HepG2 (cell line): ENCODE results near the gene DHX58. TPM values are rescaled to one million over a fixed set of nuclear protein-coding genes. Genes with fewer than 3 reads are reported as not detected.

Experiments
- AHDC1 ChIP-seq: sonication (generic); formaldehyde crosslinking; IDR thresholded peaks from 2 replicates; pipeline ENCODE4 v1.5.1; 2020; ENCODE audit warnings: mild to moderate bottlenecking, missing genetic modification reagents, borderline replicate concordance
- ARNTL ChIP-seq: sonication (generic); formaldehyde crosslinking; IDR thresholded peaks from 2 replicates; pipeline ENCODE4 v1.4.0; 2020; ENCODE audit warnings: mild to moderate bottlenecking, missing genetic modification reagents
- DMTF1 ChIP-seq: sonication (generic); formaldehyde crosslinking; IDR thresholded peaks from 2 replicates; pipeline ENCODE4 v1.4.0; 2020; ENCODE audit warnings: mild to moderate bottlenecking, missing genetic modification reagents
- NFATC3 ChIP-seq: sonication (generic); formaldehyde crosslinking; IDR thresholded peaks from 2 replicates; pipeline ENCODE4 v1.5.1; 2020; ENCODE audit warnings: mild to moderate bottlenecking, missing genetic modification reagents
- SOX6 ChIP-seq, 2 experiments: fragments of 450-650 bp in 1 of 2; sonication (generic) in 1 of 2; formaldehyde crosslinking in 1 of 2; IDR thresholded peaks; 2 replicates each; pipeline versions ENCODE4 v1.4.0 to v1.6.1; 2017 to 2020; ENCODE audit warnings: antibody characterized with exemption in 1 of 2, mild to moderate bottlenecking in 1 of 2, missing genetic modification reagents in 1 of 2
- ZBTB38 ChIP-seq: sonication (generic); formaldehyde crosslinking; IDR thresholded peaks from 2 replicates; pipeline ENCODE4 v1.5.1; 2020; ENCODE audit warnings: mild to moderate bottlenecking, missing genetic modification reagents
- ZNF224 ChIP-seq: sonication (generic); formaldehyde crosslinking; IDR thresholded peaks from 2 replicates; pipeline ENCODE4 v1.5.0; 2020; ENCODE audit warnings: mild to moderate bottlenecking, missing genetic modification reagents
- ZNF407 ChIP-seq: sonication (generic); formaldehyde crosslinking; IDR thresholded peaks from one replicate; pipeline ENCODE4 v1.5.1; 2020; ENCODE audit warnings: mild to moderate bottlenecking, missing genetic modification reagents; ENCODE audit errors: not compliant biosample characterization
- ZNF563 ChIP-seq: sonication (generic); formaldehyde crosslinking; IDR thresholded peaks from 2 replicates; pipeline ENCODE4 v1.8.0; 2022; ENCODE audit warnings: mild to moderate bottlenecking, moderate library complexity, missing genetic modification reagents
- ZNF597 ChIP-seq: sonication (generic); formaldehyde crosslinking; IDR thresholded peaks from 2 replicates; pipeline ENCODE4 v1.5.0; 2020; ENCODE audit warnings: missing genetic modification reagents
- polyA plus RNA-seq, 8 experiments: library from polyadenylated mRNA; depleted of rRNA in 3 of 8; stranded (reverse) in 7 of 8; unstranded in 1 of 8; fragments of >200 nt; fragmentation: Illumina TruSeq in 4 of 8; extraction: Trizol in 4 of 8; gene quantifications; 2 replicates each; pipeline versions ENCODE4 v1.2.1 to v1.2.3, GENCODE V29; 2011 to 2016; ENCODE audit warnings: low read depth in 4 of 8, missing spikeins in 1 of 8, mixed read lengths in 1 of 8; ENCODE audit not compliant: insufficient read depth in 1 of 8
- total RNA-seq, 5 experiments: library from RNA; depleted of rRNA; stranded (reverse); fragments of >200 nt; fragmentation: Illumina TruSeq; extraction: Trizol; gene quantifications; 2 replicates each; pipeline ENCODE4 v1.2.3, GENCODE V29; 2016; ENCODE audit warnings: low read depth in 1 of 5

The DHX58 gene
- total and polyA plus RNA-seq, 2 of the 13 experiments (the other 11 are each of a cell fraction or from before 2014, with no cell fraction given), result 6.7 to 7.8 TPM

GRCh38 chr17:42116705-42117396, 4.3 kb upstream of the DHX58 start (continued):
- no peak for TF ChIP-seq ZNF407 (CRISPR knock-in tag)
- TF ChIP-seq NFATC3, result no peak
- no peak for TF ChIP-seq AHDC1 (CRISPR knock-in tag)
- no peak for TF ChIP-seq ZNF597 (CRISPR knock-in tag)
- TF ChIP-seq DMTF1 (CRISPR knock-in tag), result no peak
- TF ChIP-seq ARNTL (CRISPR knock-in tag), result no peak
- TF ChIP-seq ZBTB38 (CRISPR knock-in tag), result peak; percentile 41; the same call in 1 of the 2 replicates
- TF ChIP-seq ZNF563 (CRISPR knock-in tag), result no peak
- no peak for TF ChIP-seq SOX6 (IDR thresholded peaks at IDR 0.05)
- TF ChIP-seq SOX6 (CRISPR knock-in tag; IDR thresholded peaks at IDR 0.05), result no peak
- TF ChIP-seq ZNF224 (CRISPR knock-in tag), result no peak
